Hepatocyte (in vitro differentiated cells): ENCODE data around the gene MAPK14. TPM values are rescaled to one million over a fixed set of nuclear protein-coding genes. Genes with fewer than 3 reads are reported as not detected.
A peak's percentile ranks its signal among the peaks of the same experiment; 100 is the strongest.

Experiments
- DNase-seq: peaks from one replicate; pipeline ENCODE4 v3.0.0-alpha.2; 2016; ENCODE audit warnings: low spot score
- H2AFZ ChIP-seq: fragments of 200-600 bp; sonication (generic); 2 replicates; pipeline ENCODE4 v1.6.0; 2016; ENCODE audit warnings: antibody characterized with exemption, mild to moderate bottlenecking
- H3K27ac ChIP-seq: fragments of 200-600 bp; sonication (generic); 2 replicates; pipeline ENCODE4 v1.5.1; 2016; ENCODE audit warnings: mild to moderate bottlenecking
- H3K27me3 ChIP-seq: fragments of 200-600 bp; sonication (generic); 2 replicates; pipeline ENCODE4 v1.6.1; 2016
- H3K36me3 ChIP-seq: fragments of 200-600 bp; sonication (generic); replicated peaks from 2 replicates; pipeline ENCODE4 v1.5.1; 2016; ENCODE audit warnings: low read depth; ENCODE audit not compliant: insufficient read depth
- H3K4me1 ChIP-seq: fragments of 200-600 bp; sonication (generic); 2 replicates; pipeline ENCODE4 v1.5.1; 2016; ENCODE audit warnings: mild to moderate bottlenecking, moderate library complexity; ENCODE audit not compliant: insufficient read depth
- H3K4me2 ChIP-seq: fragments of 200-600 bp; sonication (generic); 2 replicates; pipeline ENCODE4 v1.6.0; 2016
- H3K4me3 ChIP-seq: fragments of 200-600 bp; sonication (generic); 2 replicates; pipeline ENCODE4 v1.5.1; 2016; ENCODE audit warnings: mild to moderate bottlenecking
- H3K79me2 ChIP-seq: fragments of 200-600 bp; sonication (generic); 2 replicates; pipeline ENCODE4 v1.6.0; 2017; ENCODE audit warnings: mild to moderate bottlenecking
- H3K9me2 ChIP-seq: fragments of 200-600 bp; sonication (generic); replicated peaks from 2 replicates; pipeline ENCODE4 v1.6.0; 2017; ENCODE audit warnings: mild to moderate bottlenecking; ENCODE audit not compliant: insufficient read depth
- H3K9me3 ChIP-seq: fragments of 200-600 bp; sonication (generic); 2 replicates; pipeline ENCODE4 v1.5.1; 2016; ENCODE audit warnings: low read depth, mild to moderate bottlenecking
- H4K20me1 ChIP-seq: fragments of 200-600 bp; sonication (generic); 2 replicates; pipeline ENCODE4 v1.6.0; 2016; ENCODE audit warnings: mild to moderate bottlenecking; ENCODE audit not compliant: insufficient read depth, poor library complexity, severe bottlenecking
- EZH2 ChIP-seq: fragments of 200-600 bp; sonication (generic); IDR thresholded peaks from 2 replicates; pipeline ENCODE4 v1.6.1; 2016; ENCODE audit warnings: antibody characterized with exemption, mild to moderate bottlenecking, borderline replicate concordance
- EZH2phosphoT487 ChIP-seq: fragments of 200-600 bp; sonication (generic); IDR thresholded peaks from one replicate; pipeline ENCODE4 v1.6.1; 2018; ENCODE audit warnings: antibody characterized with exemption, mild to moderate bottlenecking, low read depth, moderate library complexity; ENCODE audit not compliant: unreplicated experiment, severe bottlenecking
- WGBS: methylation state at CpG from one replicate; pipeline ENCODE4 v1.1.6; 2016; ENCODE audit warnings: low lambda C conversion rate; ENCODE audit errors: missing lambda C conversion rate; 5-methylcytosine and 5-hydroxymethylcytosine counted together
- polyA plus RNA-seq: library from polyadenylated mRNA; unstranded; fragments of >200 nt; fragmentation: Nextera tagmentation; extraction: Ambion mirVana; gene quantifications from 2 replicates; pipeline ENCODE4 v1.2.1, GENCODE V29; 2016
- total RNA-seq: library from RNA; depleted of rRNA; stranded (reverse); fragments of >200 nt; gene quantifications from 2 replicates; pipeline ENCODE4 v1.2.3, GENCODE V29; 2014
- TF ChIP-seq, protein P1 (sequence below): fragments of 200-600 bp; sonication (generic); IDR thresholded peaks from 2 replicates; pipeline ENCODE4 v1.5.1; 2016; ENCODE audit warnings: antibody characterized with exemption, mild to moderate bottlenecking; ENCODE audit not compliant: poor library complexity

MAPK14 gene
- total and polyA plus RNA-seq, 2 experiments from 2014 or later: 46.8 to 86.5 TPM

DNA sequence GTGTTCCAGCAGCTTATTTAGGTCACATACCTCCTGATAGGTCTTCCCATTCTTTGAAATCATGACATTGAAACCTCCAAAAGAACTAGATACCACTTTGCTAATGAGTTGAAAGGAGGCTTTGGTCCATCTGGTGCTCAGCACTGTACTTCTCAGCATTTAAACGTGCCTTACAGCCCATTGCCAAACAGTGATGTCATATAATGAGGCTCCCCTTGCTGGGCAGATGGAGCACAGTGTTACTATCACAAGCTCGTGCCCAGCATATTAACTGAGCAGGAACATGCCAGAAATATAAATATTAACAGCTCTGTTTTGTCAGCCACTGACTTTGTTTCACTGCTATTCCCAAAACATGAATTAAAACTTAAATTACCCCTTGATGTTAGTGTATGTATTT lies 77.2 kb downstream of the MAPK14 start:
- no peak overlapping the region for H3K4me3 ChIP-seq
- no peak overlapping the region for H3K4me2 ChIP-seq
- no peaks in the 10 kb centered on the region for H3K9me2 ChIP-seq
- H2AFZ ChIP-seq: no peak overlapping the region
- no peaks in the 10 kb centered on the region for H3K36me3 ChIP-seq
- peak; percentile 31 for DNase-seq
- no peaks in the 10 kb centered on the region for H3K27me3 ChIP-seq
- H3K9me3 ChIP-seq: no peaks in the 10 kb centered on the region
- H4K20me1 ChIP-seq: no peaks in the 10 kb centered on the region
- TF ChIP-seq EZH2 (no peak), EZH2phosphoT487 (no peak)
- TF ChIP-seq, protein P1, sequence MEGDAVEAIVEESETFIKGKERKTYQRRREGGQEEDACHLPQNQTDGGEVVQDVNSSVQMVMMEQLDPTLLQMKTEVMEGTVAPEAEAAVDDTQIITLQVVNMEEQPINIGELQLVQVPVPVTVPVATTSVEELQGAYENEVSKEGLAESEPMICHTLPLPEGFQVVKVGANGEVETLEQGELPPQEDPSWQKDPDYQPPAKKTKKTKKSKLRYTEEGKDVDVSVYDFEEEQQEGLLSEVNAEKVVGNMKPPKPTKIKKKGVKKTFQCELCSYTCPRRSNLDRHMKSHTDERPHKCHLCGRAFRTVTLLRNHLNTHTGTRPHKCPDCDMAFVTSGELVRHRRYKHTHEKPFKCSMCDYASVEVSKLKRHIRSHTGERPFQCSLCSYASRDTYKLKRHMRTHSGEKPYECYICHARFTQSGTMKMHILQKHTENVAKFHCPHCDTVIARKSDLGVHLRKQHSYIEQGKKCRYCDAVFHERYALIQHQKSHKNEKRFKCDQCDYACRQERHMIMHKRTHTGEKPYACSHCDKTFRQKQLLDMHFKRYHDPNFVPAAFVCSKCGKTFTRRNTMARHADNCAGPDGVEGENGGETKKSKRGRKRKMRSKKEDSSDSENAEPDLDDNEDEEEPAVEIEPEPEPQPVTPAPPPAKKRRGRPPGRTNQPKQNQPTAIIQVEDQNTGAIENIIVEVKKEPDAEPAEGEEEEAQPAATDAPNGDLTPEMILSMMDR: no peak
- WGBS: 39% methylated on average over 2 of the region's 2 CpGs
- H3K27ac ChIP-seq: peak overlapping the region; percentile 42
- peaks cover 5% of the 10 kb centered on the region for H3K79me2 ChIP-seq
- peaks cover 8% of the 10 kb centered on the region for H3K4me1 ChIP-seq

DNA sequence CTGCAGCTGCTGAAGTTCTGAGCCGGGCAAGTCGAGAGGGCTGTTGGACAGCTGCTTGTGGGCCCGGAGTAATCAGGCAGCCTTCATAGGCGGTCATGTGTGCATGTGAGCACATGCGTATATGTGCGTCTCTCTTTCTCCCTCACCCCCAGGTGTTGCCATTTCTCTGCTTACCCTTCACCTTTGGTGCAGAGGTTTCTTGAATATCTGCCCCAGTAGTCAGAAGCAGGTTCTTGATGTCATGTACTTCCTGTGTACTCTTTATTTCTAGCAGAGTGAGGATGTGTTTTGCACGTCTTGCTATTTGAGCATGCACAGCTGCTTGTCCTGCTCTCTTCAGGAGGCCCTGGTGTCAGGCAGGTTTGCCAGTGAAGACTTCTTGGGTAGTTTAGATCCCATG lies 81.5 kb downstream of the MAPK14 start:
- WGBS: 86% methylated on average over 7 of the region's 7 CpGs
- Histone ChIP-seq H3K4me2 (no peak overlapping the region), H3K27me3 (no peaks in the 10 kb centered on the region), H3K27ac (no peak overlapping the region), H3K79me2 (peaks cover 5% of the 10 kb centered on the region), H3K9me2 (no peaks in the 10 kb centered on the region), H3K4me1 (peaks cover 8% of the 10 kb centered on the region), H3K9me3 (no peaks in the 10 kb centered on the region), H2AFZ (no peak overlapping the region), H3K36me3 (no peaks in the 10 kb centered on the region), H3K4me3 (no peak overlapping the region), H4K20me1 (no peaks in the 10 kb centered on the region)
- TF ChIP-seq EZH2: no peak
- DNase-seq: no peak

DNA sequence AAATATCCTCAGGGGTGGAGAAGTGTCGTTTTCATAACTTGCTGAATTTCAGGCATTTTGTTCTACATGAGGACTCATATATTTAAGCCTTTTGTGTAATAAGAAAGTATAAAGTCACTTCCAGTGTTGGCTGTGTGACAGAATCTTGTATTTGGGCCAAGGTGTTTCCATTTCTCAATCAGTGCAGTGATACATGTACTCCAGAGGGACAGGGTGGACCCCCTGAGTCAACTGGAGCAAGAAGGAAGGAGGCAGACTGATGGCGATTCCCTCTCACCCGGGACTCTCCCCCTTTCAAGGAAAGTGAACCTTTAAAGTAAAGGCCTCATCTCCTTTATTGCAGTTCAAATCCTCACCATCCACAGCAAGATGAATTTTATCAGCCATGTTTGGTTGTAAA lies 82.4 kb downstream of the MAPK14 start:
- peaks cover 2% of the 10 kb centered on the region for H3K4me1 ChIP-seq
- no peak overlapping the region for H3K4me2 ChIP-seq
- no peak overlapping the region for H2AFZ ChIP-seq
- no peak overlapping the region for H3K4me3 ChIP-seq
- no peaks in the 10 kb centered on the region for H3K9me3 ChIP-seq
- H3K9me2 ChIP-seq: no peaks in the 10 kb centered on the region
- no peak for DNase-seq
- TF ChIP-seq EZH2 (no peak), EZH2phosphoT487 (no peak)
- no peak overlapping the region for H3K27ac ChIP-seq
- H4K20me1 ChIP-seq: no peaks in the 10 kb centered on the region
- WGBS: 97% methylated on average over 3 of the region's 3 CpGs
- no peaks in the 10 kb centered on the region for H3K36me3 ChIP-seq
- H3K27me3 ChIP-seq: no peaks in the 10 kb centered on the region
- H3K79me2 ChIP-seq: peaks cover 3% of the 10 kb centered on the region

DNA sequence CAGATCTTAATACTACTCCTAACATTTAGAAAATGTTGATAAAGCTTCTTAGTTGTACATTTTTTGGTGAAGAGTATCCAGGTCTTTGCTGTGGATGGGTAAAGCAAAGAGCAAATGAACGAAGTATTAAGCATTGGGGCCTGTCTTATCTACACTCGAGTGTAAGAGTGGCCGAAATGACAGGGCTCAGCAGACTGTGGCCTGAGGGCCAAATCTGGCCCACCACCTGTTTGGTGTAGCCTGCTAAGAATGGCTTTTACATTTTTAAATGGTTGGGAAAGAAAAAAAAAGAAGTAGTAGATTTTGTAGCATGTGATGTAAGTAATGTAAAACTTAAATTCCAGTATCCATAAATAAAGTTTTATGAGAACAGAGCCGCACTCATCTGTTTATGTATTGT lies 83.3 kb downstream of the MAPK14 start:
- no peaks in the 10 kb centered on the region for H3K27me3 ChIP-seq
- no peak overlapping the region for H3K4me2 ChIP-seq
- H3K27ac ChIP-seq: no peak overlapping the region
- H4K20me1 ChIP-seq: no peaks in the 10 kb centered on the region
- no peaks in the 10 kb centered on the region for H3K9me3 ChIP-seq
- H3K79me2 ChIP-seq: peaks cover 3% of the 10 kb centered on the region
- TF ChIP-seq EZH2phosphoT487: no peak
- TF ChIP-seq, protein P1: no peak
- no peak for TF ChIP-seq EZH2
- no peak overlapping the region for H3K4me3 ChIP-seq
- H3K36me3 ChIP-seq: no peaks in the 10 kb centered on the region
- no peak overlapping the region for H2AFZ ChIP-seq
- no peaks in the 10 kb centered on the region for H3K9me2 ChIP-seq
- DNase-seq: no peak
- H3K4me1 ChIP-seq: no peaks in the 10 kb centered on the region
- WGBS: 57% methylated on average over 4 of the region's 4 CpGs
